Measurements from ENCODE around the gene PIP5K1C.

Gene PIP5K1C

DNA sequence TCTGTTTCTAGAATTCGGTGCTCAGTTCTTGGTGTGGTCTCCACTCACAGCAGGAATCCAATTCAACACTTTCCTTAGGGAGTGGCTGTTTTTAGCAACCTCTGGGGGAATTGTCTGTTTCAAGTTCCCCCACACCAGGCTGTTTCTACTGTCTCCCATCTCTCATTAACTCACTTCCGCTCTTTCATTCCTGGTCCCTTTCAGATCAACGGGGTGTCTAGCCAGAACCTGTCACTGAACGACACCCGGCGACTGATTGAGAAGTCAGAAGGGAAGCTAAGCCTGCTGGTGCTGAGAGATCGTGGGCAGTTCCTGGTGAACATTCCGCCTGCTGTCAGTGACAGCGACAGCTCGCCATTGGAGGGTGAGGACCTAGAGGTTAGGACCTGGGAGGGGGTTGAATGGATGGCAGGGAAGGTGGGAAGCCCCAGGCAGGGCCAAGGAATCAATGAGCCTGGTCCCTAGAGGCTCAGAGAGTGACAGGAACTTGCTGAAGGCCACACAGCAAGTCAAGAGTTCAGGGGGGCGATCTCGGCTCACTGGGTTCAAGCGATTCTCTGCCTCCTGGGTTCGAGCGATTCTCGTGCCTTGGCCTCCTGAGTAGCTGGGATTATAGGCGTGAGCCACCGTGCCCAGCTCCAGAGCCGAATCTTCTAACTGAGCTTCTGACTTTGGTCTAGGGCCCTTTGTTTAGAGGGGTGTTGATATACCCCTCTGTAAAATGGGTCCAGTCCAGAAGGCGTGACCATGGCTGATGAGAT is 33.5 kb upstream of the PIP5K1C start:
- Histone ChIP-seq H3K4me2 (ENCODE audit: low read length) (no peak overlapping the region), H3K27me3 (ENCODE audit: control insufficient read depth, insufficient read depth, low read length) (peaks cover 27% of the 10 kb centered on the region), H3K4me3 (ENCODE audit: low read length) (no peak overlapping the region), H3K4me1 (ENCODE audit: control insufficient read depth, insufficient read depth, low read length) (no peaks in the 10 kb centered on the region), H3K9me3 (replicated peaks; ENCODE audit: low read length) (no peaks in the 10 kb centered on the region), H3K9ac (ENCODE audit: low read depth, low read length) (no peak overlapping the region), H3K36me3 (ENCODE audit: insufficient read depth, low read length) (no peaks in the 10 kb centered on the region)

DNA sequence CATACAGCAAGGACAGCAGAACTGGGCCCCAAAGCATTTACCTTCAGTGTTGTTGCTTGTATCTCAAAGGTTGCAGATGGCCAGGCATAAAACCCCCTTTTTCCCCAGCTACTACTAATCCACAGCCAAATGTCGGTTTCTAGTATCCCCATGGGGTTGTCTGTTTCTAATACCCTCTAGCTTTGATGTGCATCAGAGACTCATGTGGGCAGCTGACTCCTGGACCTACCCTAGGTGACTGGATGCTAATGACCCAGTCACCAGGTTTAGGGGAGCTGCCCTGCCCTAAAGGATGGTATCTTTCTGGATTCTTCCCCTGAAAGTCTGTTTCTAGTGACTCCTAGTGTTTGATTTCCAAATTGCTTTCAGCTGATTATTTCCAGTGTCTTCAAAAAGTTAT is 31.8 kb upstream of the PIP5K1C start:
- no peak overlapping the region for H3K4me3 ChIP-seq (ENCODE audit: low read length)
- H3K4me1 ChIP-seq (ENCODE audit: control insufficient read depth, insufficient read depth, low read length), result peaks cover 8% of the 10 kb centered on the region
- H3K9ac ChIP-seq (ENCODE audit: low read depth, low read length), result no peak overlapping the region
- peaks cover 12% of the 10 kb centered on the region for H3K27me3 ChIP-seq (ENCODE audit: control insufficient read depth, insufficient read depth, low read length)
- no peaks in the 10 kb centered on the region for H3K9me3 ChIP-seq (replicated peaks; ENCODE audit: low read length)
- H3K4me2 ChIP-seq (ENCODE audit: low read length), result no peak overlapping the region
- H3K36me3 ChIP-seq (ENCODE audit: insufficient read depth, low read length), result no peaks in the 10 kb centered on the region

GRCh38 chr19:3730457-3730958 is 30.2 kb upstream of the PIP5K1C start:
- Histone ChIP-seq H3K4me1 (ENCODE audit: control insufficient read depth, insufficient read depth, low read length) (peaks cover 8% of the 10 kb centered on the region), H3K9me3 (replicated peaks; ENCODE audit: low read length) (no peaks in the 10 kb centered on the region), H3K36me3 (ENCODE audit: insufficient read depth, low read length) (no peaks in the 10 kb centered on the region), H3K4me2 (ENCODE audit: low read length) (no peak overlapping the region), H3K27me3 (ENCODE audit: control insufficient read depth, insufficient read depth, low read length) (peaks cover 10% of the 10 kb centered on the region), H3K4me3 (ENCODE audit: low read length) (no peak overlapping the region), H3K9ac (ENCODE audit: low read depth, low read length) (no peak overlapping the region)

GRCh38 chr19:3725640-3726310 is 25.5 kb upstream of the PIP5K1C start:
- Histone ChIP-seq H3K4me1 (ENCODE audit: control insufficient read depth, insufficient read depth, low read length) (peaks cover 8% of the 10 kb centered on the region), H3K9ac (ENCODE audit: low read depth, low read length) (no peak overlapping the region), H3K36me3 (ENCODE audit: insufficient read depth, low read length) (no peaks in the 10 kb centered on the region), H3K27me3 (ENCODE audit: control insufficient read depth, insufficient read depth, low read length) (peaks cover 34% of the 10 kb centered on the region), H3K9me3 (replicated peaks; ENCODE audit: low read length) (no peaks in the 10 kb centered on the region), H3K4me3 (ENCODE audit: low read length) (no peak overlapping the region), H3K4me2 (ENCODE audit: low read length) (no peak overlapping the region)

DNA sequence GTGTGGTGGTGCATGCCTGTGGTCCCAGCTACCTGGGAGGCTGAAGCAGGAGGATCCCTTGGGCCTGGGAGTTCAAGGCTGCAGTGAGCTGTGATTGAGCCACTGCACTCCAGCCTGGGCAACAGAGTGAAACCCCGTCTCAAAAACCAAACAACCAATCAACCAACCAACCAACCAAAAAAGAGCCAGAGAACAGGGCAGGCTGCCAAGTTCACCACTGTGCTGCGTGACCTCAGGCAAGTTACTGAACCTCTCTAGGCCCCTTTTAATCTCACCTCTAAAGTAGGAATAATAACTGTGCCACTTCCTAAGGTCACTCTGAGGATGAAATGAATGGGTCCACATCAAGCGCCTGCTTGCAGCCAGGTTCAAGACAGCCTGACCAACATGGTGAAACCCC is 24.9 kb upstream of the PIP5K1C start:
- no peaks in the 10 kb centered on the region for H3K36me3 ChIP-seq (ENCODE audit: insufficient read depth, low read length)
- no peak overlapping the region for H3K4me2 ChIP-seq (ENCODE audit: low read length)
- H3K4me1 ChIP-seq (ENCODE audit: control insufficient read depth, insufficient read depth, low read length), result peaks cover 8% of the 10 kb centered on the region
- no peaks in the 10 kb centered on the region for H3K9me3 ChIP-seq (replicated peaks; ENCODE audit: low read length)
- H3K27me3 ChIP-seq (ENCODE audit: control insufficient read depth, insufficient read depth, low read length), result peaks cover 40% of the 10 kb centered on the region
- no peak overlapping the region for H3K4me3 ChIP-seq (ENCODE audit: low read length)
- no peak overlapping the region for H3K9ac ChIP-seq (ENCODE audit: low read depth, low read length)

DNA sequence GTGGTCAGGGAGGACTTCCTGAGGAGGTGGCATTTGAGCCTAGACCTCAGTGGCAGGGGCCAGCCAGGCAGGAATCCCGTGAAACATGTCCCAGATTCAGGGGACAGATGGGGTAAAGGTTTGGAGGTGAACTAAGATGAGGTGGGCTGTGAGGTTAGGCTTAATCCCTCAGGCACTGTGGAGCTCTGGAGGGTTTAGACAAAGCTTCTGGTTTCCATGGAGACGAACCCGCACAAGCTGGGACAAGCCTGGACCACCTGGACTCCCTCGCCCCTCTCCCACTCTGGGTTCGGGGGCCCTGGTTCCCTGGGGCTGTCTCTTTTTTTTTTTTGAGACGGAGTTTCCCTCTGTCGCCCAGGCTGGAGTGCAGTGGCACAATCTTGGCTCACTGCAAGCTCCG is 23.6 kb upstream of the PIP5K1C start:
- peaks cover 8% of the 10 kb centered on the region for H3K4me1 ChIP-seq (ENCODE audit: control insufficient read depth, insufficient read depth, low read length)
- no peaks in the 10 kb centered on the region for H3K36me3 ChIP-seq (ENCODE audit: insufficient read depth, low read length)
- H3K9ac ChIP-seq (ENCODE audit: low read depth, low read length), result no peak overlapping the region
- no peaks in the 10 kb centered on the region for H3K9me3 ChIP-seq (replicated peaks; ENCODE audit: low read length)
- H3K27me3 ChIP-seq (ENCODE audit: control insufficient read depth, insufficient read depth, low read length), result peaks cover 43% of the 10 kb centered on the region
- H3K4me2 ChIP-seq (ENCODE audit: low read length), result no peak overlapping the region
- H3K4me3 ChIP-seq (ENCODE audit: low read length), result no peak overlapping the region

GRCh38 chr19:3723110-3723488 is 22.8 kb upstream of the PIP5K1C start:
- Histone ChIP-seq H3K27me3 (ENCODE audit: control insufficient read depth, insufficient read depth, low read length) (peaks cover 43% of the 10 kb centered on the region), H3K4me2 (ENCODE audit: low read length) (no peak overlapping the region), H3K9ac (ENCODE audit: low read depth, low read length) (no peak overlapping the region), H3K4me3 (ENCODE audit: low read length) (no peak overlapping the region), H3K4me1 (ENCODE audit: control insufficient read depth, insufficient read depth, low read length) (peaks cover 8% of the 10 kb centered on the region), H3K36me3 (ENCODE audit: insufficient read depth, low read length) (no peaks in the 10 kb centered on the region), H3K9me3 (replicated peaks; ENCODE audit: low read length) (no peaks in the 10 kb centered on the region)

- Histone ChIP-seq H3K27me3 (ENCODE audit: control insufficient read depth, insufficient read depth, low read length) (peaks cover 43% of the 10 kb centered on the region), H3K4me1 (ENCODE audit: control insufficient read depth, insufficient read depth, low read length) (peaks cover 3% of the 10 kb centered on the region), H3K9ac (ENCODE audit: low read depth, low read length) (no peak overlapping the region), H3K4me3 (ENCODE audit: low read length) (no peak overlapping the region), H3K36me3 (ENCODE audit: insufficient read depth, low read length) (no peaks in the 10 kb centered on the region), H3K4me2 (ENCODE audit: low read length) (no peak overlapping the region), H3K9me3 (replicated peaks; ENCODE audit: low read length) (no peaks in the 10 kb centered on the region)
Measured at GRCh38 chr19:3722443-3723109, 22.3 kb upstream of the PIP5K1C start.

DNA sequence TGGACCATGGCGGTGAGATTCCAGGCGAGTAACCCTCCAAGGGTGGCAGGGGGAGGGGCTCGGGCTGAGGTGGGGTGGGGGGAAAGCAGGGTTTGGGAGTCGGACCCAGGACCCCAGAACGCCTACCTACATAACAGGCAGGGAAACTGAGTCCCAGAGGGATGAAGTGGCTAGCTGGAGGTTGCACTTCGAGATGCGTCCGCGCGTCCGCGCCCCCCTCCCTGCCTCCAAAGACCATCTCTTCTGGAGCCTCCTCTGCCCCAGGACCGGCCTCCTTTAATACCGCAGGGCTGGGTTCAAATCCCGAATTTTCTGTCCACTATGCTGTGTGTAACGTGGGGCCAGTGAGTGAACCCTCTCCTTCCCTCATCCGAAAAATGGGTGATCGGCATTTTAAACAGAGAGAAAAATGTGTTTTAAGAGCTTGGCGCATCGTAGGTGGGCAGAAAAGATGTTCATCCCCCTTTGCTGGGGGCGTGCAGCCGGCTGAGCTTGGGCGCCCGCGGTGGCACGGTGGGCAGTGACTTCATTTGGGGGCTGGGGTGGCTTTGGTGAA is 21.7 kb upstream of the PIP5K1C start:
- Histone ChIP-seq H3K4me3 (ENCODE audit: low read length) (no peak overlapping the region), H3K9ac (ENCODE audit: low read depth, low read length) (no peak overlapping the region), H3K4me1 (ENCODE audit: control insufficient read depth, insufficient read depth, low read length) (no peaks in the 10 kb centered on the region), H3K27me3 (ENCODE audit: control insufficient read depth, insufficient read depth, low read length) (peaks cover 43% of the 10 kb centered on the region), H3K36me3 (ENCODE audit: insufficient read depth, low read length) (no peaks in the 10 kb centered on the region), H3K4me2 (ENCODE audit: low read length) (no peak overlapping the region), H3K9me3 (replicated peaks; ENCODE audit: low read length) (no peaks in the 10 kb centered on the region)

- Histone ChIP-seq H3K27me3 (ENCODE audit: control insufficient read depth, insufficient read depth, low read length) (peaks cover 43% of the 10 kb centered on the region), H3K36me3 (ENCODE audit: insufficient read depth, low read length) (no peaks in the 10 kb centered on the region), H3K4me1 (ENCODE audit: control insufficient read depth, insufficient read depth, low read length) (no peaks in the 10 kb centered on the region), H3K9me3 (replicated peaks; ENCODE audit: low read length) (no peaks in the 10 kb centered on the region), H3K4me3 (ENCODE audit: low read length) (no peak overlapping the region), H3K9ac (ENCODE audit: low read depth, low read length) (no peak overlapping the region), H3K4me2 (ENCODE audit: low read length) (peak overlapping the region; percentile 29)
Measured at GRCh38 chr19:3721131-3721886, 21.0 kb upstream of the PIP5K1C start.

Measured in skeletal muscle satellite cell (primary cell).